SH-SY5Y (cell line): ENCODE results near the gene GTF3C1.

Experiments used
- GATA2 ChIP-seq: IDR thresholded peaks from 2 replicates; pipeline ENCODE4 v1.6.1; 2011; ENCODE audit warnings: mild to moderate bottlenecking, low read depth, low read length
- GATA3 ChIP-seq: IDR thresholded peaks from 2 replicates; pipeline ENCODE4 v1.6.1; 2011; ENCODE audit warnings: low read depth, mild to moderate bottlenecking, low read length, moderate library complexity

DNA sequence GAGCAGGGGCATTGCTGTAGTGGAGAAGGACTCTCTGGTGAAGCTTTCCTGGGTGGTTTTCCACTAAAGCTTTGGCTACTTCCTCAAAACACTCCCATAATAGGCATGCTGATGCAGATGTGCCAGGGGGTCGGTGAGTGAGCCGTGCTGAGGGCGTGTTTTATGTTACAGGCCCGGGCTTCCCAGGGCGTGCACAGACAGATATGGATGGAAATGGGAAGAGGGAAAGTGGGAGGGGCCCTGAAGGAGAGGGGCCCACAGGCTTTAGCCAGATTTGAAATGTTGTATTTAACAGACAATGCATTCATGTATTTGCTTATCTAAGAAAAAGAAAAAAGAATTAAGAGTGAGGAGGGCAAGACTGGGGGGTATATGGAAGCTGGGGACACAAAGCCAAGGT lies 91.5 kb downstream of the GTF3C1 start:
- TF ChIP-seq GATA2, result no peak
- TF ChIP-seq GATA3, result no peak
